H9 (cell line): ENCODE measurements around the gene CD2AP. TPM values are rescaled to one million over a fixed set of nuclear protein-coding genes. Genes with fewer than 3 reads are reported as not detected.

Experiments
- DNase-seq: peaks from one replicate; pipeline ENCODE4 v3.0.0-alpha.2; 2017
- H2AFZ ChIP-seq: one replicate; pipeline ENCODE4 v1.6.1; 2013; ENCODE audit warnings: mild to moderate bottlenecking, low read length, control low read depth, moderate library complexity
- H2AK5ac ChIP-seq: 2 replicates; pipeline ENCODE4 v1.6.1; 2013; ENCODE audit warnings: low read length, control low read depth, mixed read lengths; ENCODE audit not compliant: insufficient read length
- H2BK120ac ChIP-seq: one replicate; pipeline ENCODE4 v1.6.1; 2013; ENCODE audit warnings: low read depth, mild to moderate bottlenecking, low read length, control low read depth, inconsistent platforms; ENCODE audit not compliant: poor library complexity, severe bottlenecking
- H2BK12ac ChIP-seq: 2 replicates; pipeline ENCODE4 v1.6.1; 2013; ENCODE audit warnings: low read length, control low read depth, mixed read lengths, low read depth; ENCODE audit not compliant: insufficient read length
- H2BK15ac ChIP-seq: 2 replicates; pipeline ENCODE4 v1.6.1; 2013; ENCODE audit warnings: low read depth, low read length, control low read depth
- H2BK20ac ChIP-seq: one replicate; pipeline ENCODE4 v1.6.1; 2013; ENCODE audit warnings: low read depth, mild to moderate bottlenecking, low read length, control low read depth, inconsistent platforms; ENCODE audit not compliant: poor library complexity, severe bottlenecking
- H2BK5ac ChIP-seq: 2 replicates; pipeline ENCODE4 v1.6.1; 2013; ENCODE audit warnings: low read length, control low read depth, mixed read lengths; ENCODE audit not compliant: insufficient read length
- H3K14ac ChIP-seq: 2 replicates; pipeline ENCODE4 v1.6.1; 2013; ENCODE audit warnings: low read length, control low read depth; ENCODE audit not compliant: insufficient read depth
- H3K18ac ChIP-seq: 2 replicates; pipeline ENCODE4 v1.6.1; 2013; ENCODE audit warnings: low read depth, mild to moderate bottlenecking, mixed read lengths, low read length, control low read depth; ENCODE audit not compliant: insufficient read length
- H3K23ac ChIP-seq: 2 replicates; pipeline ENCODE4 v1.6.1; 2013; ENCODE audit warnings: low read length, control low read depth, mixed read lengths, low read depth; ENCODE audit not compliant: insufficient read length
- H3K23me2 ChIP-seq: 2 replicates; pipeline ENCODE4 v1.6.1; 2013; ENCODE audit warnings: low read depth, mild to moderate bottlenecking, mixed read lengths, low read length, control low read depth; ENCODE audit not compliant: insufficient read length, poor library complexity, severe bottlenecking
- H3K27ac ChIP-seq: 2 replicates; pipeline ENCODE4 v1.5.1; 2013; ENCODE audit warnings: low read length, control low read depth, mixed read lengths, low read depth; ENCODE audit not compliant: insufficient read length
- H3K27me3 ChIP-seq: 2 replicates; pipeline ENCODE4 v1.6.1; 2013; ENCODE audit warnings: low read length, control low read depth, inconsistent platforms; ENCODE audit not compliant: insufficient read depth
- H3K4ac ChIP-seq: 2 replicates; pipeline ENCODE4 v1.6.1; 2013; ENCODE audit warnings: low read depth, mild to moderate bottlenecking, control low read depth, inconsistent platforms, low read length, moderate library complexity
- H3K4me1 ChIP-seq: 2 replicates; pipeline ENCODE4 v1.6.1; 2013; ENCODE audit warnings: low read length, control low read depth, inconsistent platforms; ENCODE audit not compliant: insufficient read depth
- H3K4me2 ChIP-seq: 2 replicates; pipeline ENCODE4 v1.6.1; 2013; ENCODE audit warnings: low read length, control low read depth, mixed read lengths; ENCODE audit not compliant: insufficient read length, insufficient read depth
- H3K56ac ChIP-seq: 2 replicates; pipeline ENCODE4 v1.6.1; 2013; ENCODE audit warnings: low read depth, mild to moderate bottlenecking, mixed read lengths, low read length, control low read depth; ENCODE audit not compliant: insufficient read length
- H3K79me1 ChIP-seq: 2 replicates; pipeline ENCODE4 v1.6.1; 2013; ENCODE audit warnings: low read depth, mild to moderate bottlenecking, moderate library complexity, low read length, control low read depth, inconsistent platforms; ENCODE audit not compliant: insufficient read depth, poor library complexity, severe bottlenecking
- H3K79me2 ChIP-seq: 2 replicates; pipeline ENCODE4 v1.6.1; 2013; ENCODE audit warnings: low read length, control low read depth, inconsistent platforms; ENCODE audit not compliant: insufficient read depth
- H3K9ac ChIP-seq: 2 replicates; pipeline ENCODE4 v1.6.1; 2013; ENCODE audit warnings: low read length, control low read depth, mixed read lengths; ENCODE audit not compliant: insufficient read length; ENCODE audit errors: extremely low read depth
- H3K9me3 ChIP-seq: one replicate; pipeline ENCODE4 v1.6.1; 2013; ENCODE audit warnings: low read depth, low read length, inconsistent platforms; ENCODE audit not compliant: control insufficient read depth
- H3T11ph ChIP-seq: one replicate; pipeline ENCODE4 v1.6.1; 2013; ENCODE audit warnings: mild to moderate bottlenecking, low read length, control low read depth, inconsistent platforms
- H4K20me1 ChIP-seq: one replicate; pipeline ENCODE4 v1.6.1; 2013; ENCODE audit not compliant: control insufficient read depth, insufficient read length, insufficient read depth
- H4K5ac ChIP-seq: 2 replicates; pipeline ENCODE4 v1.6.1; 2013; ENCODE audit warnings: low read depth, mild to moderate bottlenecking, mixed read lengths, low read length, control low read depth; ENCODE audit not compliant: insufficient read length
- H4K8ac ChIP-seq: replicated peaks from 2 replicates; pipeline ENCODE4 v1.6.1; 2013; ENCODE audit warnings: low read length, control low read depth, mixed read lengths, low read depth; ENCODE audit not compliant: insufficient read length
- H4K91ac ChIP-seq: 2 replicates; pipeline ENCODE4 v1.6.1; 2013; ENCODE audit warnings: low read depth, mild to moderate bottlenecking, moderate library complexity, mixed read lengths, low read length, control low read depth; ENCODE audit not compliant: insufficient read length
- H3K27ac Mint-ChIP-seq, 3 experiments: 2 replicates in 2 of 3; 3 replicates in 1 of 3; pipeline ENCODE4 v1.8.0; 2020 to 2021; ENCODE audit warnings: mixed read lengths in 3 of 3, mild to moderate bottlenecking in 1 of 3, moderate library complexity in 1 of 3
- H3K27me3 Mint-ChIP-seq: 2 replicates; pipeline ENCODE4 v1.8.0; 2021; ENCODE audit warnings: low read depth, mild to moderate bottlenecking, moderate library complexity, mixed read lengths
- H3K36me3 Mint-ChIP-seq, 3 experiments: 2 replicates in 2 of 3; 3 replicates in 1 of 3; pipeline ENCODE4 v1.8.0; 2020 to 2021; ENCODE audit warnings: low read depth in 3 of 3, mixed read lengths in 3 of 3; ENCODE audit not compliant: insufficient read depth in 1 of 3
- H3K4me1 Mint-ChIP-seq, 2 experiments: 2 replicates each; pipeline ENCODE4 v1.8.0; 2020; ENCODE audit warnings: mixed read lengths in 2 of 2
- H3K4me3 Mint-ChIP-seq, 2 experiments: 2 replicates in 1 of 2; 3 replicates in 1 of 2; pipeline ENCODE4 v1.8.0; 2020 to 2021; ENCODE audit warnings: mild to moderate bottlenecking in 2 of 2, mixed read lengths in 2 of 2, moderate library complexity in 1 of 2
- H3K9me3 Mint-ChIP-seq, 2 experiments: 2 replicates in 1 of 2; 3 replicates in 1 of 2; pipeline ENCODE4 v1.8.0; 2020; ENCODE audit warnings: mild to moderate bottlenecking in 2 of 2, mixed read lengths in 2 of 2, moderate library complexity in 1 of 2
- CTCF ChIP-seq: fragments of 200-600 bp; sonication (generic); conservative IDR thresholded peaks from 3 replicates; pipeline ENCODE4 v1.8.0; 2021; ENCODE audit warnings: antibody characterized with exemption, mild to moderate bottlenecking
- WGBS: extraction: QIAGEN DNeasy Blood & Tissue Kit; methylation state at CpG from one replicate; pipeline ENCODE4 v1.1.7; 2013; ENCODE audit warnings: missing lambda C conversion rate, low lambda C conversion rate, mixed read lengths; ENCODE audit not compliant: insufficient read length; ENCODE audit errors: extremely low coverage; 5-methylcytosine and 5-hydroxymethylcytosine counted together
- total RNA-seq: library from RNA; stranded (reverse); gene quantifications from 2 replicates; pipeline ENCODE4 v1.2.1, GENCODE V29; 2021

Gene CD2AP
- total RNA-seq, 1 experiment from 2014 or later, result 50.1 TPM

GRCh38 chr6:47603227-47603626 lies 125.6 kb downstream of the CD2AP start:
- H3K36me3 Mint-ChIP-seq, result peaks cover 16 to 34% (median 28%) of the 10 kb centered on the region in 3 experiments
- H3K27ac Mint-ChIP-seq, result no peak overlapping the region
- Histone ChIP-seq H3K4me1 (no peaks in the 10 kb centered on the region), H2AK5ac (no peak overlapping the region), H3K4ac (no peak overlapping the region), H2AFZ (no peak overlapping the region), H4K8ac (no peak overlapping the region), H2BK12ac (no peak overlapping the region), H3K4me2 (no peak overlapping the region), H2BK20ac (no peak overlapping the region), H3K27ac (no peak overlapping the region), H4K5ac (no peak overlapping the region), H3K9ac (no peak overlapping the region), H3K14ac (no peak overlapping the region), H2BK120ac (no peak overlapping the region), H2BK5ac (no peak overlapping the region), H3K18ac (no peak overlapping the region), H3T11ph (no peak overlapping the region), H3K23ac (no peak overlapping the region), H3K79me2 (no peaks in the 10 kb centered on the region), H3K27me3 (no peaks in the 10 kb centered on the region), H3K9me3 (no peaks in the 10 kb centered on the region), H3K79me1 (no peaks in the 10 kb centered on the region), H3K23me2 (no peaks in the 10 kb centered on the region), H2BK15ac (no peak overlapping the region), H4K20me1 (no peaks in the 10 kb centered on the region), H3K56ac (no peak overlapping the region), H4K91ac (no peak overlapping the region)
- no peaks in the 10 kb centered on the region for H3K9me3 Mint-ChIP-seq
- H3K27me3 Mint-ChIP-seq, result no peaks in the 10 kb centered on the region
- no peak overlapping the region for H3K4me3 Mint-ChIP-seq
- WGBS, result no CpG with 5 or more reads among the region's 1 CpG
- H3K4me1 Mint-ChIP-seq, result no peaks in the 10 kb centered on the region
- no peak for TF ChIP-seq CTCF
- DNase-seq, result no peak
